GM12891 (cell line): Measurements from ENCODE around the gene MAPK13. TPM values are rescaled to one million over a fixed set of nuclear protein-coding genes. Genes with fewer than 3 reads are reported as not detected.
"Not testable (repeated sequence)": the region's sequence is repeated elsewhere in the genome, so short reads cannot be mapped to it uniquely, and the experiment has no call there.

Source experiments
- DNase-seq: peaks from one replicate; pipeline ENCODE4 v3.0.0; 2011; ENCODE audit warnings: low spot score; ENCODE audit not compliant: insufficient read length
- FAIRE-seq: peaks from 2 replicates; lab custom pipeline; 2011; peaks lifted over from hg19 to GRCh38; lab: Jason Lieb, UNC
- PAX5 ChIP-seq: IDR thresholded peaks from 2 replicates; pipeline ENCODE4 v1.6.1; 2011; ENCODE audit warnings: low read length, moderate library complexity, mild to moderate bottlenecking; ENCODE audit not compliant: insufficient read depth, severe bottlenecking
- POLR2A ChIP-seq: IDR thresholded peaks from 2 replicates; pipeline ENCODE4 v1.6.1; 2011; ENCODE audit warnings: low read depth, low read length, control low read depth
- POLR2AphosphoS5 ChIP-seq: IDR thresholded peaks from 2 replicates; pipeline ENCODE4 v1.6.1; 2011; ENCODE audit warnings: low read depth, low read length, control low read depth
- POU2F2 ChIP-seq: IDR thresholded peaks from 2 replicates; pipeline ENCODE4 v1.6.1; 2011; ENCODE audit warnings: low read depth, mild to moderate bottlenecking, control low read depth, low read length, moderate library complexity
- SPI1 ChIP-seq: IDR thresholded peaks from 2 replicates; pipeline ENCODE4 v1.6.1; 2011; ENCODE audit warnings: low read depth, low read length, control low read depth
- TAF1 ChIP-seq: IDR thresholded peaks from 2 replicates; pipeline ENCODE4 v1.6.1; 2011; ENCODE audit warnings: low read depth, low read length, control low read depth
- polyA plus RNA-seq: library from polyadenylated mRNA; unstranded; fragments of >200 nt; gene quantifications from one replicate; pipeline ENCODE4 v1.2.1, GENCODE V29; 2012; ENCODE audit warnings: low read depth, missing spikeins, inconsistent platforms; ENCODE audit not compliant: missing spikeins

MAPK13 gene
- 6.2 TPM for polyA plus RNA-seq

GRCh38 chr6:36129941-36130666 is at the start of gene MAPK13:
MAPK13 (plus strand) TSS chr6:36130513; CDS start chr6:36130583, 70 bp downstream.
- FAIRE-seq (no peak), DNase-seq (peak; percentile 44)
- TF ChIP-seq POLR2AphosphoS5 = no peak

- FAIRE-seq (no peak), DNase-seq (no peak)
- TF ChIP-seq POLR2A (no peak), SPI1 (no peak), PAX5 (no peak), TAF1 (no peak), POLR2AphosphoS5 (no peak), POU2F2 (no peak)
These were observed 48.0 kb upstream of the MAPK13 start for GRCh38 chr6:36082318-36082717.

GRCh38 chr6:36083446-36083845 is 46.9 kb upstream of the MAPK13 start:
- TF ChIP-seq POLR2A = no peak
- no peak for TF ChIP-seq POLR2AphosphoS5
- TF ChIP-seq PAX5 = no peak
- TF ChIP-seq SPI1 = no peak
- no peak for TF ChIP-seq POU2F2
- no peak for TF ChIP-seq TAF1
- FAIRE-seq (no peak), DNase-seq (no peak)

- FAIRE-seq = not testable (repeated sequence)
These were observed 42.1 kb upstream of the MAPK13 start for GRCh38 chr6:36088204-36088603.

GRCh38 chr6:36089048-36089447 is 41.3 kb upstream of the MAPK13 start:
- DNase-seq (no peak), FAIRE-seq (no peak)
- no peak for TF ChIP-seq PAX5
- no peak for TF ChIP-seq POU2F2
- TF ChIP-seq TAF1 = no peak
- no peak for TF ChIP-seq POLR2AphosphoS5
- TF ChIP-seq POLR2A = no peak
- TF ChIP-seq SPI1 = no peak

More at GRCh38 chr6:36088204-36088603, 42.1 kb upstream of the MAPK13 start:
- not testable (repeated sequence) for DNase-seq

GRCh38 chr6:36094238-36094637 is 36.1 kb upstream of the MAPK13 start:
- no peak for FAIRE-seq
- TF ChIP-seq SPI1 (no peak), POLR2A (no peak), POU2F2 (no peak), POLR2AphosphoS5 (no peak), PAX5 (no peak), TAF1 (no peak)
- DNase-seq = no peak

- TF ChIP-seq PAX5 (no peak), POU2F2 (peak; percentile 67; the same call in 1 of the 2 replicates)
- DNase-seq = peak; percentile 23
- FAIRE-seq = peak; percentile 81
These were observed 35.4 kb upstream of the MAPK13 start for GRCh38 chr6:36094753-36095496.

- DNase-seq = no peak
- TF ChIP-seq POLR2AphosphoS5 = no peak
- FAIRE-seq = no peak
These were observed 34.6 kb upstream of the MAPK13 start for GRCh38 chr6:36095497-36096391.

- FAIRE-seq = no peak
These were observed 31.9 kb upstream of the MAPK13 start for GRCh38 chr6:36098253-36098919.

More at GRCh38 chr6:36098253-36098919, 31.9 kb upstream of the MAPK13 start:
- DNase-seq = no peak
- TF ChIP-seq TAF1 (no peak), POU2F2 (no peak), SPI1 (peak; percentile 77)
